GM12875 (cell line): ENCODE measurements around the gene LMOD3.

Source experiments
- H3K4me3 ChIP-seq: one replicate; pipeline ENCODE4 v1.5.1; 2011; ENCODE audit warnings: low read depth, low read length, control low read depth
- CTCF ChIP-seq: IDR thresholded peaks from 2 replicates; pipeline ENCODE4 v1.5.1; 2011; ENCODE audit warnings: low read depth, mild to moderate bottlenecking, control low read depth, inconsistent platforms, low read length, moderate library complexity, borderline replicate concordance; ENCODE audit not compliant: insufficient read depth

Gene LMOD3

GRCh38 chr3:69118555-69118954 is 3.8 kb downstream of the LMOD3 start:
- no peak overlapping the region for H3K4me3 ChIP-seq
- no peak for TF ChIP-seq CTCF

- H3K4me3 ChIP-seq: no peak overlapping the region
- TF ChIP-seq CTCF: no peak
Measured at GRCh38 chr3:69116897-69117296, 5.5 kb downstream of the LMOD3 start.

- no peak overlapping the region for H3K4me3 ChIP-seq
- no peak for TF ChIP-seq CTCF
Measured at GRCh38 chr3:69116162-69116561, 6.2 kb downstream of the LMOD3 start.

GRCh38 chr3:69115731-69116130 is 6.7 kb downstream of the LMOD3 start:
- H3K4me3 ChIP-seq: no peak overlapping the region
- no peak for TF ChIP-seq CTCF

GRCh38 chr3:69113536-69113935 is 8.9 kb downstream of the LMOD3 start:
- TF ChIP-seq CTCF: no peak
- no peak overlapping the region for H3K4me3 ChIP-seq

- TF ChIP-seq CTCF: no peak
Measured at GRCh38 chr3:69110941-69111546, 11.4 kb downstream of the LMOD3 start.

GRCh38 chr3:69108811-69109210 is 13.6 kb downstream of the LMOD3 start:
- H3K4me3 ChIP-seq: no peak overlapping the region
- no peak for TF ChIP-seq CTCF

More at GRCh38 chr3:69110941-69111546, 11.4 kb downstream of the LMOD3 start:
- no peak overlapping the region for H3K4me3 ChIP-seq
